Activated gamma-delta T cell treated with anti-CD3 and anti-CD28 coated beads, Interleukin-2, amount 50 U/mL, for 16 hours (primary cell): ENCODE data around the gene CACNA1E.
"Not testable (repeated sequence)": the region's sequence is repeated elsewhere in the genome, so short reads cannot be mapped to it uniquely, and the experiment has no call there.

Experiments used
- DNase-seq: peaks from one replicate; pipeline ENCODE4 v3.0.0-alpha.2; 2020; ENCODE audit warnings: low read depth

The CACNA1E gene

DNA sequence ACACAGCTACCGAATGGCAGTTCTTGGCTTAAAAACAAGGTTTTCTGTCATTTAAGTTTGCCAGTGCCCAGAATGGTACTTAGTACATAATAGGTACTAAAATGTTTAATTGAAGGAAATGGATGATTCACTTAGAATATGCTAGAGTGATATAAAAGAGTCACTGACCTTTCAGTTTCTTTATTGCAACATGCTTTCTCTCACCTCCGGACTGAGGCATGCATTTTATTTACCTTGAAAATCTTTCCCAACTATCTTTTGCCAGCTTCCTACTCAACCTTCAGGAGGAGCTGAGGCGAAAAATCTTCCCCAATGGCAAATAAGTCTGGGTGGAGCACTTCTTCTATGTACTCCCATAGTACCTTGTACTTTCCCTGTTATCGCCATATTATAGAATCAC lies 333.3 kb downstream of the CACNA1E start:
- DNase-seq, result no peak

- DNase-seq, result no peak
Observed at GRCh38 chr1:181817091-181817490, 333.8 kb downstream of the CACNA1E start.

- no peak for DNase-seq
Observed at GRCh38 chr1:181818459-181818858, 335.1 kb downstream of the CACNA1E start.

DNA sequence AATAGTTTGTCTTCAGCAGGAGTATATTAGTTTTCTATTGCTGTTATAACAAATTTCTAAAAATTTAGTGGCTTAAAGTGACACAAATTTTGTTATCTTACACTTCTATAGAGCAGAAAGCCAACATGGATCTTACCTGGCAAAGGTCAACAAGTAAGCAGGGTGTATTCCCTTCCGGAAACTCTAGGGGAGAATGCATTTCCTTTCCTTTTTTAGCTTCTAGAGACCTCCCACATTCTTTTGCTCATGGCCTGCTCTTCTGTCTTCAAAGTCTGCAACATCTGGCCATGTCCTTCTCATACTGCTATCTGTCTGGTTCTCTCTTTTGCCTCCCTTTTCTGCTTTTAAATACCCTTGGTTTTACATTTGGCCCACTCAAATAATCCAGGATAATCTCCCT lies 335.6 kb downstream of the CACNA1E start:
- DNase-seq, result no peak

- no peak for DNase-seq
Observed at GRCh38 chr1:181821701-181822100, 338.4 kb downstream of the CACNA1E start.

- not testable (repeated sequence) for DNase-seq
Observed at GRCh38 chr1:181832173-181832880, 349.0 kb downstream of the CACNA1E start.

DNA sequence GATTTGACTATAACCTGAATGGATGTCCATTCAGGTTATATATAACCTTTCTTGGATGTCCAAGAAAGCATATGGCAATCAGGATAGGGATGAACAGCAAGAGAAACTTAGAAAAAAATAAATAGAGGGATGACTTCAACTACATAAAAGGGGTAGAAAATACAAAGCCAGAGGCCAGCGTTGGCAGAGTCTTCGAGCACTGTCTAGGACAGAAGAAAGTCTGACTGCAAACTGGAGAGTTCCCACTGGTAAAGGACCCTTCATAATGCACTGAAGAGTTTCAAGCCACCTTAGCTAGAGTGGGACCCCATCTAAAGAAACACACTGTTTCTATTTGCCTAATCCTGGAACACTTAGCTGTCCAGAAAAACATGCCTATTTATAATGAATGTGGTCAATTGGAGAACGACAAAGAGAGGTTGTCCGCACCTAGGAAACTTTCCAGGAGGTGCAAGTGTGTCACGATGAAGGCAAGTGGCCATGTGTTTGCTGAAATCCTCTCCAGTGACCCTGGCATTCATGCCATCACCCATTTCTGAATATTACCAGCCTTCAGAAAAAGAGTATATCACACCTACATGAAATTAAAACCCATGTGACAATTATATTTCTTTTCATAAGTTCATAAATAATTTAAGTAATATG lies 362.8 kb downstream of the CACNA1E start:
- DNase-seq, result no peak

DNA sequence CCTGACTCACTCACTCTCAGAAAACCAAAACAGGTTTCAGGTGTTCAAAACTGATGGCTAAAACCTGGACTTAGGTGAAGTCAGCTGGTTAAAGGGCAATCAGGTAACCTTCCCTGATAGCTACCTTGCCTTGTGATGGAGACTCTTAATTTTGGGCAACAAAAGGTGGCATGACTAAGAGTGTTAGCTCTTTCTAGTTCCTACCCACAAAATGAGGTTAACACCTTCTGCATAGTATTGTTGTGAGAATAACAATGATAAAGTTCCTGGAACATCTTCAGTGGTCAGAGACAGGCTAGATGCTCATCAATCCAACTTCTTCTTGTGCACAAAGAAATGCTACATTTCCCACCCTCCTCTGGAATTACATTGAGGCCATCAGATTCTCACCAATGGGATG lies 363.4 kb downstream of the CACNA1E start:
- no peak for DNase-seq

DNA sequence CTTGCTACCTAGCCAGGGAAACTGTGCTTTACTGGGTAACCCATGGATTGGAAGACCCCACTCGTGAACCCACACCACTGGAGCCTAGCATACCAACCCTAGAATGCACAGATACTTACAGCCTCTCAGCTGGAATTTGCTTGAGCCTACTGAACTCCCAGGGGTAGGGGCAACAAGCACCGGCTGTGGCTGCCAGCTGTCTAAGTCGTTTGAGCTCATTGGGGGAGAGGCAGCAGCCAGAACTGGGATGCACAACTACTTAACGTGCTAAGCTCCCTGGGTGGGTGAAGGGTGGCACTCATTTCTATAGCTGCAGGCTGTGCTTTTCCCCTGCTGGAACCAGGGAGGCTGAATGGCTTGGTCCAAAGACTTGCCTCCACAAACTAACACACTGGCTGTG lies 365.8 kb downstream of the CACNA1E start:
- DNase-seq, result no peak

DNA sequence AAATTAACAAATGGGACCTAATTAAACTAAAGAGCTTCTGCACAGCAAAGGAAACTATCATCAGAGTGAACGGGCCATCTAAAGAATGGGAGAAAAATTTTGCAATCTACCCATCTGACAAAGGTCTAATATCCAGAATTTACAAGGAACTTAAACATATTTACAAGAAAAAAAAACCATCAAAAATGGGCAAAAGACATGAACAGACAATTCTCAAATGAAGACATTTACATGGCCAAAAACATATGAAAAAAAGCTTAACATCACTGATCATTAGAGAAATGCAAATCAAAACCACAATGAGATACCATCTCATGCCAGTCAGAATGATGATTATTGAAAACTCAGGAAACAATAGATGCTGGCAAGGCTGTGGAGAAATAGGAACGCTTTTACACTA lies 370.9 kb downstream of the CACNA1E start:
- DNase-seq, result not testable (repeated sequence)

DNA sequence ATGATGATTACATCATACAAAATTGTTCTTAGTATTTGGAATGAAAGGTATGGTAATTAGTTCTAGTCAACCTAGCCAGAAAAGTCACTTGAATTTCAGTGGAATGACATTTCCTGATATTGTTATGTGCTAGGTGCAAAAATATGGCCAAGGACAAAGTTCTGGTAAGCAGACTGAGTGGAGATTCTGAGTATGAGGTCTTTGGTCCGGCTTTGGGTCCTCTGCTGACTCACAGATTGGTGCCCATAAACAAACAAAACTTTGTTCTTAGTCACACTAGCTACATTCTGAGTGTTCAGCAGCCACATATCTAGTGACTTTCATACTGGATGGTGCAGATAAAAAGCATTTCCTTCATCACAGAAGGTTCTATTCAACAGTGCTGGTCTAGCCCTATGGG lies 372.1 kb downstream of the CACNA1E start:
- no peak for DNase-seq
